ENCODE measurements around the gene KPNB1. TPM values are rescaled to one million over a fixed set of nuclear protein-coding genes. Genes with fewer than 3 reads are reported as not detected.

KPNB1 gene
- total and polyA plus RNA-seq, 2 of the 4 experiments (the other 2 are of a cell fraction): 206 to 1,082 TPM

- WGBS, 2 experiments (ENCODE audit: extremely low coverage in 2 of 2, insufficient read length in 1 of 2): no CpG with 5 or more reads among the region's 15 CpGs
- Histone ChIP-seq H4K20me1 (ENCODE audit: insufficient read depth, low read length) (peaks cover 9% of the 10 kb centered on the region), H2BK20ac (ENCODE audit: low read depth, low read length) (no peak overlapping the region), H3K9me1 (ENCODE audit: insufficient read depth, low read length) (peaks cover 3% of the 10 kb centered on the region; the same call in 1 of the 2 replicates), H3K14ac (replicated peaks; ENCODE audit: low read depth, low read length) (no peak overlapping the region), H2AFZ (replicated peaks; ENCODE audit: low read length, poor library complexity) (no peak overlapping the region), H4K91ac (ENCODE audit: insufficient read depth, low read depth, low read length) (no peak overlapping the region), H2BK120ac (ENCODE audit: low read depth, low read length) (no peak overlapping the region), H3K79me1 (ENCODE audit: low read depth in 1 of 2, low read length in 2 of 2) (no peaks in the 10 kb centered on the region), H3K4me2 (ENCODE audit: low read depth, low read length) (no peak overlapping the region), H3K56ac (ENCODE audit: extremely low read depth, insufficient read depth, low read length) (no peak overlapping the region), H3K4me3 (ENCODE audit: insufficient read depth, low read depth, low read length) (no peak overlapping the region), H3K9me3 (ENCODE audit: control insufficient read depth, insufficient read depth, low read length) (no peaks in the 10 kb centered on the region), H2AK9ac (replicated peaks; ENCODE audit: low read depth, low read length, poor library complexity) (no peak overlapping the region), H2BK15ac (ENCODE audit: low read depth, low read length) (no peak overlapping the region), H3K9ac (ENCODE audit: low read depth, low read length) (no peak overlapping the region), H3K36me3 (ENCODE audit: control insufficient read depth, insufficient read depth, low read length) (peaks cover 12% of the 10 kb centered on the region; the same call in 1 of the 2 replicates), H3K27me3 (ENCODE audit: control insufficient read depth, insufficient read depth, low read length) (peaks cover 46% of the 10 kb centered on the region), H4K8ac (ENCODE audit: low read depth in 2 of 2, low read length in 2 of 2) (no peak overlapping the region), H3K18ac (ENCODE audit: low read depth, low read length) (no peak overlapping the region), H2AK5ac (ENCODE audit: low read depth, low read length) (no peak overlapping the region), H3K4ac (ENCODE audit: low read depth, low read length) (no peak overlapping the region), H3K23ac (ENCODE audit: low read depth, low read length) (no peak overlapping the region), H3K27ac (ENCODE audit: insufficient read depth, low read length) (no peak overlapping the region), H2BK5ac (ENCODE audit: low read depth, low read length, poor library complexity, severe bottlenecking) (no peak overlapping the region), H3K4me1 (ENCODE audit: control insufficient read depth, insufficient read depth, low read length) (0 out of 2 replicates have a peak, but pooled peaks cover 1% of the 10 kb centered on the region), H4K5ac (ENCODE audit: low read depth, low read length) (no peak overlapping the region)
- ATAC-seq (ENCODE audit: low read depth) (no peak), DNase-seq (no peak)
- POLR2A ChIA-PET (ENCODE audit: unreplicated experiment): no interaction called here
- CTCF ChIA-PET: no interaction called here
- TF ChIP-seq SMC3 (IDR thresholded peaks at IDR 0.05; ENCODE audit: low read depth, low read length) (no peak), CHD1 (IDR thresholded peaks at IDR 0.05; ENCODE audit: low read depth, low read length) (no peak), RFX5 (IDR thresholded peaks at IDR 0.05; ENCODE audit: low read depth, low read length) (no peak), BHLHE40 (IDR thresholded peaks at IDR 0.05; ENCODE audit: low read depth, low read length) (no peak), MAZ (IDR thresholded peaks at IDR 0.05; ENCODE audit: borderline replicate concordance, low read depth, low read length) (no peak), MAFK (IDR thresholded peaks at IDR 0.05; ENCODE audit: low read depth, low read length) (no peak), MXI1 (IDR thresholded peaks at IDR 0.05; ENCODE audit: borderline replicate concordance, low read depth, low read length) (no peak), RCOR1 (IDR thresholded peaks at IDR 0.05; ENCODE audit: insufficient replicate concordance, low read length) (no peak), ELK1 (IDR thresholded peaks at IDR 0.05; ENCODE audit: borderline replicate concordance, low read depth, low read length) (no peak), POLR2A (IDR thresholded peaks at IDR 0.05; ENCODE audit: low read depth, low read length) (no peak), FOS (IDR thresholded peaks at IDR 0.05; ENCODE audit: low read depth, low read length) (no peak), CEBPB (IDR thresholded peaks at IDR 0.05; ENCODE audit: low read depth, low read length) (no peak)
- TF ChIP-seq, protein P1, sequence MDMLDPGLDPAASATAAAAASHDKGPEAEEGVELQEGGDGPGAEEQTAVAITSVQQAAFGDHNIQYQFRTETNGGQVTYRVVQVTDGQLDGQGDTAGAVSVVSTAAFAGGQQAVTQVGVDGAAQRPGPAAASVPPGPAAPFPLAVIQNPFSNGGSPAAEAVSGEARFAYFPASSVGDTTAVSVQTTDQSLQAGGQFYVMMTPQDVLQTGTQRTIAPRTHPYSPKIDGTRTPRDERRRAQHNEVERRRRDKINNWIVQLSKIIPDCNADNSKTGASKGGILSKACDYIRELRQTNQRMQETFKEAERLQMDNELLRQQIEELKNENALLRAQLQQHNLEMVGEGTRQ (IDR thresholded peaks at IDR 0.05; ENCODE audit: low read depth, low read length): no peak
- TF ChIP-seq, protein P2, sequence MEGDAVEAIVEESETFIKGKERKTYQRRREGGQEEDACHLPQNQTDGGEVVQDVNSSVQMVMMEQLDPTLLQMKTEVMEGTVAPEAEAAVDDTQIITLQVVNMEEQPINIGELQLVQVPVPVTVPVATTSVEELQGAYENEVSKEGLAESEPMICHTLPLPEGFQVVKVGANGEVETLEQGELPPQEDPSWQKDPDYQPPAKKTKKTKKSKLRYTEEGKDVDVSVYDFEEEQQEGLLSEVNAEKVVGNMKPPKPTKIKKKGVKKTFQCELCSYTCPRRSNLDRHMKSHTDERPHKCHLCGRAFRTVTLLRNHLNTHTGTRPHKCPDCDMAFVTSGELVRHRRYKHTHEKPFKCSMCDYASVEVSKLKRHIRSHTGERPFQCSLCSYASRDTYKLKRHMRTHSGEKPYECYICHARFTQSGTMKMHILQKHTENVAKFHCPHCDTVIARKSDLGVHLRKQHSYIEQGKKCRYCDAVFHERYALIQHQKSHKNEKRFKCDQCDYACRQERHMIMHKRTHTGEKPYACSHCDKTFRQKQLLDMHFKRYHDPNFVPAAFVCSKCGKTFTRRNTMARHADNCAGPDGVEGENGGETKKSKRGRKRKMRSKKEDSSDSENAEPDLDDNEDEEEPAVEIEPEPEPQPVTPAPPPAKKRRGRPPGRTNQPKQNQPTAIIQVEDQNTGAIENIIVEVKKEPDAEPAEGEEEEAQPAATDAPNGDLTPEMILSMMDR (conservative IDR thresholded peaks at IDR 0.05; ENCODE audit: low read depth, low read length): no peak
- dilution Hi-C loops (cut with HindIII; ENCODE audit: low sequenced_read_pairs, unreplicated experiment) (no loop called here), intact Hi-C loops (cut with micrococcal nuclease) (no loop called here), in situ Hi-C loops (cut with MboI; ENCODE audit: low sequenced_read_pairs) (no loop called here)
- BruUV-seq (replicated peaks): no TSS peak
Observed at GRCh38 chr17:47711366-47712099, 61.8 kb downstream of the KPNB1 start.

Measured in IMR-90 (cell line).